ENCODE measurements around the gene RNASE4. TPM values are rescaled to one million over a fixed set of nuclear protein-coding genes. Genes with fewer than 3 reads are reported as not detected.
A peak's percentile ranks its signal among the peaks of the same experiment; 100 is the strongest.

The RNASE4 gene
- total RNA-seq, 1 donor: 18.1 TPM

GRCh38 chr14:20683125-20683890 lies 1.1 kb upstream of the RNASE4 start:
- Histone ChIP-seq H3K36me3 (ENCODE audit: insufficient read depth, low read length) (no peaks in the 10 kb centered on the region), H3K4me2 (ENCODE audit: insufficient read depth, low read length) (peak overlapping the region; percentile 88), H3K79me2 (ENCODE audit: insufficient read depth, low read length) (no peaks in the 10 kb centered on the region), H3K4me1 (ENCODE audit: insufficient read depth, low read length) (peaks cover 27% of the 10 kb centered on the region), H3K27ac (ENCODE audit: low read depth, low read length) (peak overlapping the region; percentile 99), H3K9me3 (ENCODE audit: low read depth, low read length) (no peaks in the 10 kb centered on the region), H4K20me1 (ENCODE audit: insufficient read depth, low read length) (no peaks in the 10 kb centered on the region), H2AFZ (ENCODE audit: low read length) (peak overlapping the region; percentile 98), H3K4me3 (ENCODE audit: insufficient read depth, low read length) (peak overlapping the region; percentile 97), H3K27me3 (ENCODE audit: insufficient read depth, low read length) (no peaks in the 10 kb centered on the region)
- peak; percentile 77 for DNase-seq (ENCODE audit: insufficient read length, low spot score, missing footprints)
- no peak for TF ChIP-seq CTCF (IDR thresholded peaks at IDR 0.05; ENCODE audit: extremely low read depth, low read depth, low read length)

- TF ChIP-seq CTCF (IDR thresholded peaks at IDR 0.05; ENCODE audit: extremely low read depth, low read depth, low read length): no peak
- peak overlapping the region; percentile 88 for H3K4me2 ChIP-seq (ENCODE audit: insufficient read depth, low read length)
- H4K20me1 ChIP-seq (ENCODE audit: insufficient read depth, low read length): no peaks in the 10 kb centered on the region
- H3K27me3 ChIP-seq (ENCODE audit: insufficient read depth, low read length): no peaks in the 10 kb centered on the region
- peak; percentile 65 for DNase-seq (ENCODE audit: insufficient read length, low spot score, missing footprints)
- peak overlapping the region; percentile 96 for H2AFZ ChIP-seq (ENCODE audit: low read length)
- H3K79me2 ChIP-seq (ENCODE audit: insufficient read depth, low read length): no peaks in the 10 kb centered on the region
- H3K4me1 ChIP-seq (ENCODE audit: insufficient read depth, low read length): peaks cover 27% of the 10 kb centered on the region
- no peaks in the 10 kb centered on the region for H3K9me3 ChIP-seq (ENCODE audit: low read depth, low read length)
- peak overlapping the region; percentile 97 for H3K4me3 ChIP-seq (ENCODE audit: insufficient read depth, low read length)
- H3K27ac ChIP-seq (ENCODE audit: low read depth, low read length): peak overlapping the region; percentile 99
- no peaks in the 10 kb centered on the region for H3K36me3 ChIP-seq (ENCODE audit: insufficient read depth, low read length)
Observed at GRCh38 chr14:20684662-20685456, 499 bp downstream of the RNASE4 start.

GRCh38 chr14:20686386-20687143 lies 2.2 kb downstream of the RNASE4 start:
- Histone ChIP-seq H4K20me1 (ENCODE audit: insufficient read depth, low read length) (no peaks in the 10 kb centered on the region), H2AFZ (ENCODE audit: low read length) (no peak overlapping the region), H3K4me2 (ENCODE audit: insufficient read depth, low read length) (peak overlapping the region; percentile 45), H3K27me3 (ENCODE audit: insufficient read depth, low read length) (no peaks in the 10 kb centered on the region), H3K27ac (ENCODE audit: low read depth, low read length) (no peak overlapping the region), H3K4me3 (ENCODE audit: insufficient read depth, low read length) (no peak overlapping the region), H3K79me2 (ENCODE audit: insufficient read depth, low read length) (no peaks in the 10 kb centered on the region), H3K36me3 (ENCODE audit: insufficient read depth, low read length) (no peaks in the 10 kb centered on the region), H3K9me3 (ENCODE audit: low read depth, low read length) (no peaks in the 10 kb centered on the region), H3K4me1 (ENCODE audit: insufficient read depth, low read length) (peaks cover 20% of the 10 kb centered on the region)
- TF ChIP-seq CTCF (IDR thresholded peaks at IDR 0.05; ENCODE audit: extremely low read depth, low read depth, low read length): no peak
- no peak for DNase-seq (ENCODE audit: insufficient read length, low spot score, missing footprints)
